Placental pericyte (primary cell): ENCODE measurements around the gene EFCAB12. TPM values are rescaled to one million over a fixed set of nuclear protein-coding genes. Genes with fewer than 3 reads are reported as not detected.

Source experiments
- small RNA-seq: library from RNA; depleted of rRNA; stranded (forward); fragments of <200 nt; gene quantifications from one replicate; pipeline ENCODE3, GENCODE V24; 2012; ENCODE audit warnings: low replicate concordance
- total RNA-seq: library from RNA; depleted of rRNA; stranded (reverse); fragments of >200 nt; gene quantifications from 2 replicates; pipeline ENCODE4 v1.2.3, GENCODE V29; 2012

EFCAB12 gene
- total RNA-seq, result under 0.01 and 0.22 TPM in 2 replicates

DNA sequence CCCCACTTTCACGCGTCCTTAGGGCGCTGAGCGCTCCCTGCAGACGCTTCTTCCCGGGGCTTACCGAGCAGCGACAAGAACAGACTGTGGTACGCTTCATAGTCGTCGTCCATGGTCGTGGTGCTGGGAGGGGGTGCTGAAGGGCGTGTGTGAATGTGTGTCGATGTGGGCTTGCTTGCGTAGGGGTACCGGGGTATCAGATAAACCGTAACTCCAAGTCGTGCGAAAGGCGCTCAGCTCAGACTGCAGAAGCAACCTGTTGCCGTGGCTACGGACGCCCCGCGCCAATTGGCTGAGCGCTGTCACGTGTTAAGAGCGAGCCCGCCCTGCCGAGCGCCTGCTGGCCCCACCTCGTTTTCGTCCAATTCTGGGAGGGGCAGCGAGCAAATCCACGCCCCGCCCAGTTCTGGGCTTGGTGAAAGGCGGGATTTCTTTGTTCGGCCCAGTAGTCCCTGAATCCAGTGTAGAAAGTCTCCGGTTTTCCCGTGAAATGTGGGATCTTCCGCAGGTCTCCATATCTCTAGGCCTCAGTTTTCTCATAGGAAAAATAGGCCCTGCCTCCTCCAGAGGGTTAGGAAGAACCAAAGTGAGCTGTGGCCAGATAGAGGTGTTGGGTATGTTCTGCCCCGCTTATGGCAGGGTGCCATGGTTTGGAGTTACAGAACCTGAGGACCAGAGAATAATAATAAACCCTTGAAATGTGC is at the start of gene EFCAB12:
EFCAB12 (minus strand) TSS at position 261 of the 704 bp plus-strand sequence; CDS start at position 113, 148 bp downstream.

DNA sequence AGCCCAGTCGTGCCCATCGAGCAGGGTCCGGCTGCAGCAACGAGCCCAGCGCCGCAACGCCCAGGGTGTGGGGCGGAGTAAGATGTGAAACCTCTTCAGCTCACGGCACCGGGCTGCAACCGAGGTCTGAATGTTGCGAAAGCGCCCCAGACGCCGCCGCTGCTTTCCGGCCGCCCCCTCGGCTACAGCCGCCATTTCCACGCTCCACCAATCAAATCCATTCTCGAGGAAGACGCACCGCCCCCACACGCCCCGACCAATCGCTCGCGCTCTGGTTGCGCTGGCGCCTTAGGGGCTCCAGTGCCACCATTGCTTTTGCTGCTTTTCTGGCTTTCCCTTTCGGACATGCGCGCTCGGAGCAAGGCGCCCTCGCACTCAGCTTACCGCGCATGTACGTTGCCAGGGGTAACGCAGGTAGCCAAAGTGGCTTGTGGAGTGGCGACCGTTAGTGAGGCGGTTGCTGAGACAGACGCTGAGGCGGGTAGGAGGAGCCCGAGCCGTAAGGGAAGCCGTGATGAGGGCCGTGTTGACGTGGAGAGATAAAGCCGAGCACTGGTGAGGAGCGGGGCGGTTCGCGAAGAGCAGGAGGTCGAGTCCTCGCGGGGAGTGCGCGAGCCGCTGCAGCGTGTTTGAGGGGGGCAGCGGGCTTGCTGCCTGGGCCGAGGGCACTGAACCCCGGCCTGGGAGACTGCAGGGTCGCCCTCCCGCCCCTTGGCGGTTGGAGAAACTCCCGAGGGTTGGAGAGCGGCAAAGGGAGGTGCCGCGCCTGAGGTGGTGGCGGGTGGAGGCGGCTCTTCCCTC is 11.6 kb upstream of the EFCAB12 start, which contains the start of the genes IFT122 and MBD4:
IFT122 (plus strand) TSS at position 408 of the 801 bp plus-strand sequence; CDS start at position 515, 107 bp downstream.
MBD4 (minus strand) TSS at position 132 of the 801 bp plus-strand sequence; CDS start at position 17, 115 bp downstream.

Small RNA genes within 50 kb of the gene (small RNA-seq; reads per million reads assigned to genes)
- 0.26 reads per million for gene SNORA7B

Other genes with a start within 250 kb of the EFCAB12 start
- 264 and 269 TPM in 2 replicates for gene CNBP, start 244.7 kb downstream of the EFCAB12 start, total RNA-seq
- gene COPG1, start 179.0 kb downstream of the EFCAB12 start, total RNA-seq, result 452 and 528 TPM in 2 replicates
- gene HMCES, start 149.8 kb downstream of the EFCAB12 start, total RNA-seq, result 20.9 and 22.8 TPM in 2 replicates
- gene MBD4, start 11.3 kb upstream of the EFCAB12 start, total RNA-seq, result 27.3 and 42.2 TPM in 2 replicates
- gene IFT122, start 11.6 kb upstream of the EFCAB12 start, total RNA-seq, result 15.3 and 21.2 TPM in 2 replicates
- gene RHO, start 100.0 kb upstream of the EFCAB12 start, total RNA-seq, result not detected in 2 replicates
- not detected in 2 replicates for gene H1-8, start 114.5 kb upstream of the EFCAB12 start, total RNA-seq
- gene PLXND1, start 178.0 kb upstream of the EFCAB12 start, total RNA-seq, result 75.3 and 86.9 TPM in 2 replicates